NCI-H146 treated with DMSO at 0.1 percent for 48 hours (cell line): ENCODE data around the gene PIKFYVE.
"Not testable (repeated sequence)": the region's sequence is repeated elsewhere in the genome, so short reads cannot be mapped to it uniquely, and the experiment has no call there.

Experiments
- DNase-seq: peaks from one replicate; lab custom pipeline; 2025; ENCODE audit not compliant: unreplicated experiment; lab: John Stamatoyannopoulos, UW

The PIKFYVE gene

GRCh38 chr2:208254871-208255556 lies 11.0 kb upstream of the PIKFYVE start, which contains the start of gene IDH1:
Gene IDH1, minus strand, starts transcription at chr2:208255071. Its CDS starts 3,520 bp downstream, at chr2:208251551.
- peak; percentile 67 for DNase-seq

- DNase-seq, result no peak
Measured at GRCh38 chr2:208255557-208256106, 10.4 kb upstream of the PIKFYVE start.

GRCh38 chr2:208256192-208256782 lies 9.8 kb upstream of the PIKFYVE start:
- DNase-seq, result no peak

GRCh38 chr2:208256849-208257813 lies 8.9 kb upstream of the PIKFYVE start:
- not testable (repeated sequence) for DNase-seq

- DNase-seq, result no peak
Measured at GRCh38 chr2:208265371-208265800, 669 bp upstream of the PIKFYVE start.

GRCh38 chr2:208266553-208266893 lies 468 bp downstream of the PIKFYVE start:
- no peak for DNase-seq

GRCh38 chr2:208266936-208267335 lies 881 bp downstream of the PIKFYVE start:
- no peak for DNase-seq

- not testable (repeated sequence) for DNase-seq
Measured at GRCh38 chr2:208267526-208267925, 1.5 kb downstream of the PIKFYVE start.

- no peak for DNase-seq
Measured at GRCh38 chr2:208268156-208268952, 2.3 kb downstream of the PIKFYVE start.

GRCh38 chr2:208269091-208269490 lies 3.0 kb downstream of the PIKFYVE start:
- no peak for DNase-seq

GRCh38 chr2:208274748-208275147 lies 8.7 kb downstream of the PIKFYVE start:
- no peak for DNase-seq

- no peak for DNase-seq
Measured at GRCh38 chr2:208278549-208278948, 12.5 kb downstream of the PIKFYVE start.

GRCh38 chr2:208279236-208279635 lies 13.2 kb downstream of the PIKFYVE start:
- DNase-seq, result no peak

GRCh38 chr2:208280234-208280633 lies 14.2 kb downstream of the PIKFYVE start:
- DNase-seq, result no peak

GRCh38 chr2:208280933-208281332 lies 14.9 kb downstream of the PIKFYVE start:
- no peak for DNase-seq

GRCh38 chr2:208285853-208286252 lies 19.8 kb downstream of the PIKFYVE start:
- no peak for DNase-seq

- DNase-seq, result no peak
Measured at GRCh38 chr2:208294482-208295024, 28.5 kb downstream of the PIKFYVE start.

GRCh38 chr2:208295834-208296233 lies 29.8 kb downstream of the PIKFYVE start:
- no peak for DNase-seq

GRCh38 chr2:208296610-208297009 lies 30.6 kb downstream of the PIKFYVE start:
- no peak for DNase-seq

- DNase-seq, result no peak
Measured at GRCh38 chr2:208297961-208298360, 31.9 kb downstream of the PIKFYVE start.
